Neural progenitor cell (in vitro differentiated cells): Measurements from ENCODE around the gene PFKFB4. TPM values are rescaled to one million over a fixed set of nuclear protein-coding genes. Genes with fewer than 3 reads are reported as not detected.

Experiments used
- DNase-seq: peaks from one replicate; pipeline ENCODE4 v3.0.0-alpha.2; 2016; ENCODE audit warnings: low spot score
- H2AFZ ChIP-seq: fragments of 200-600 bp; sonication (generic); replicated peaks from 2 replicates; pipeline ENCODE4 v1.6.1; 2016; ENCODE audit warnings: antibody characterized with exemption
- H3F3A ChIP-seq: fragments of 200-600 bp; sonication (generic); 2 replicates; pipeline ENCODE4 v1.6.1; 2016; ENCODE audit warnings: antibody characterized with exemption, low read depth
- H3K27ac ChIP-seq: fragments of 200-600 bp; sonication (generic); 2 replicates; pipeline ENCODE4 v1.5.1; 2016; ENCODE audit warnings: mild to moderate bottlenecking
- H3K27me3 ChIP-seq: fragments of 200-600 bp; sonication (generic); 2 replicates; pipeline ENCODE4 v1.6.1; 2016; ENCODE audit warnings: mild to moderate bottlenecking, moderate library complexity
- H3K36me3 ChIP-seq: fragments of 200-600 bp; sonication (generic); 2 replicates; pipeline ENCODE4 v1.5.1; 2016
- H3K4me1 ChIP-seq: fragments of 200-600 bp; sonication (generic); 2 replicates; pipeline ENCODE4 v1.6.1; 2016; ENCODE audit warnings: mixed run types
- H3K4me2 ChIP-seq: fragments of 200-600 bp; sonication (generic); 2 replicates; pipeline ENCODE4 v1.6.1; 2016
- H3K4me3 ChIP-seq: fragments of 200-600 bp; sonication (generic); 2 replicates; pipeline ENCODE4 v1.5.1; 2016
- H3K79me2 ChIP-seq: fragments of 200-600 bp; sonication (generic); 2 replicates; pipeline ENCODE4 v1.6.1; 2016; ENCODE audit warnings: low read depth
- H3K9ac ChIP-seq: fragments of 200-600 bp; sonication (generic); 2 replicates; pipeline ENCODE4 v1.6.1; 2016
- H3K9me3 ChIP-seq: fragments of 200-600 bp; sonication (generic); 2 replicates; pipeline ENCODE4 v1.5.1; 2016; ENCODE audit warnings: low read depth
- H4K20me1 ChIP-seq: fragments of 200-600 bp; sonication (generic); 2 replicates; pipeline ENCODE4 v1.6.1; 2016; ENCODE audit warnings: low read depth
- H3K27ac Mint-ChIP-seq: 3 replicates; pipeline ENCODE4 v1.8.0; 2021; ENCODE audit warnings: mixed read lengths
- H3K27me3 Mint-ChIP-seq: 2 replicates; pipeline ENCODE4 v1.8.0; 2022; ENCODE audit warnings: low read depth, mild to moderate bottlenecking, inconsistent platforms, moderate library complexity, mixed read lengths; ENCODE audit not compliant: insufficient read depth
- H3K36me3 Mint-ChIP-seq: 3 replicates; pipeline ENCODE4 v1.8.0; 2021; ENCODE audit warnings: mixed read lengths
- H3K4me1 Mint-ChIP-seq: 3 replicates; pipeline ENCODE4 v1.8.0; 2021; ENCODE audit warnings: mixed read lengths
- H3K4me3 Mint-ChIP-seq: 3 replicates; pipeline ENCODE4 v1.8.0; 2021; ENCODE audit warnings: mild to moderate bottlenecking, moderate library complexity, mixed read lengths
- H3K9me3 Mint-ChIP-seq: 3 replicates; pipeline ENCODE4 v1.8.0; 2020; ENCODE audit warnings: mixed read lengths
- CTCF ChIP-seq: fragments of 200-600 bp; sonication (generic); IDR thresholded peaks from 2 replicates; pipeline ENCODE4 v1.5.1; 2017; ENCODE audit warnings: antibody characterized with exemption, mild to moderate bottlenecking
- EZH2 ChIP-seq: fragments of 200-600 bp; sonication (generic); IDR thresholded peaks from 2 replicates; pipeline ENCODE4 v1.6.1; 2017; ENCODE audit warnings: antibody characterized with exemption, mild to moderate bottlenecking, moderate library complexity
- EZH2phosphoT487 ChIP-seq: fragments of 200-600 bp; sonication (generic); IDR thresholded peaks from 2 replicates; pipeline ENCODE4 v1.6.1; 2017; ENCODE audit warnings: antibody characterized with exemption
- total RNA-seq: library from RNA; depleted of rRNA; stranded (reverse); fragments of >200 nt; gene quantifications from 2 replicates; pipeline ENCODE4 v1.2.3, GENCODE V29; 2015; ENCODE audit warnings: low replicate concordance

The PFKFB4 gene
- total RNA-seq, 1 donor from 2014 or later, result 59.5 TPM

- H3K9me3 ChIP-seq, result no peaks in the 10 kb centered on the region
- peaks cover 7% of the 10 kb centered on the region for H3K36me3 Mint-ChIP-seq
- no peaks in the 10 kb centered on the region for H3K9me3 Mint-ChIP-seq
- H3K27me3 Mint-ChIP-seq, result peaks cover 5% of the 10 kb centered on the region
- no peaks in the 10 kb centered on the region for H3K27me3 ChIP-seq
- H3F3A ChIP-seq, result peaks cover 10% of the 10 kb centered on the region
- no peak overlapping the region for H3K9ac ChIP-seq
- no peak overlapping the region for H3K4me2 ChIP-seq
- H3K27ac ChIP-seq, result no peak overlapping the region
- peaks cover 15% of the 10 kb centered on the region for H3K4me1 ChIP-seq
- no peak for TF ChIP-seq EZH2
- TF ChIP-seq EZH2phosphoT487, result no peak
- TF ChIP-seq CTCF, result no peak
- H3K36me3 ChIP-seq, result no peaks in the 10 kb centered on the region
- H4K20me1 ChIP-seq, result no peaks in the 10 kb centered on the region
- H3K4me3 Mint-ChIP-seq, result no peak overlapping the region
- no peak for DNase-seq
- H3K4me1 Mint-ChIP-seq, result peaks cover 14% of the 10 kb centered on the region
- H3K27ac Mint-ChIP-seq, result peak overlapping the region; percentile 20
- no peak overlapping the region for H3K4me3 ChIP-seq
- no peak overlapping the region for H2AFZ ChIP-seq
- H3K79me2 ChIP-seq, result no peaks in the 10 kb centered on the region
These were observed 10.5 kb upstream of the PFKFB4 start for GRCh38 chr3:48567090-48567489.

- Histone ChIP-seq H3K27ac (no peak overlapping the region), H4K20me1 (no peaks in the 10 kb centered on the region), H3K4me3 (no peak overlapping the region), H3K4me2 (no peak overlapping the region), H3K9ac (no peak overlapping the region), H3K36me3 (no peaks in the 10 kb centered on the region), H3K79me2 (no peaks in the 10 kb centered on the region), H3K4me1 (peaks cover 15% of the 10 kb centered on the region), H3K9me3 (no peaks in the 10 kb centered on the region), H2AFZ (no peak overlapping the region), H3K27me3 (no peaks in the 10 kb centered on the region), H3F3A (peaks cover 11% of the 10 kb centered on the region)
- no peak for DNase-seq
- peaks cover 7% of the 10 kb centered on the region for H3K36me3 Mint-ChIP-seq
- H3K4me1 Mint-ChIP-seq, result peaks cover 14% of the 10 kb centered on the region
- H3K27ac Mint-ChIP-seq, result peak overlapping the region; percentile 64
- H3K27me3 Mint-ChIP-seq, result peaks cover 4% of the 10 kb centered on the region
- TF ChIP-seq EZH2phosphoT487, result no peak
- no peak for TF ChIP-seq EZH2
- TF ChIP-seq CTCF, result no peak
- no peaks in the 10 kb centered on the region for H3K9me3 Mint-ChIP-seq
- H3K4me3 Mint-ChIP-seq, result no peak overlapping the region
These were observed 9.8 kb upstream of the PFKFB4 start for GRCh38 chr3:48566401-48566760.

- no peak for TF ChIP-seq EZH2
- no peak for TF ChIP-seq EZH2phosphoT487
- Histone ChIP-seq H2AFZ (no peak overlapping the region), H3K9ac (no peak overlapping the region), H3K27ac (no peak overlapping the region), H3K27me3 (no peaks in the 10 kb centered on the region), H3K36me3 (no peaks in the 10 kb centered on the region), H3K4me2 (no peak overlapping the region), H3K4me1 (peaks cover 20% of the 10 kb centered on the region), H3F3A (peaks cover 11% of the 10 kb centered on the region), H3K4me3 (no peak overlapping the region), H3K79me2 (no peaks in the 10 kb centered on the region), H4K20me1 (no peaks in the 10 kb centered on the region), H3K9me3 (no peaks in the 10 kb centered on the region)
- Mint-ChIP-seq H3K4me3 (no peak overlapping the region), H3K36me3 (peaks cover 4% of the 10 kb centered on the region), H3K27me3 (peaks cover 2% of the 10 kb centered on the region), H3K4me1 (peaks cover 20% of the 10 kb centered on the region), H3K27ac (peak overlapping the region; percentile 3), H3K9me3 (no peaks in the 10 kb centered on the region)
- DNase-seq, result no peak
These were observed 9.2 kb upstream of the PFKFB4 start for GRCh38 chr3:48565591-48566400.

GRCh38 chr3:48565186-48565585 lies 8.6 kb upstream of the PFKFB4 start:
- Histone ChIP-seq H4K20me1 (no peaks in the 10 kb centered on the region), H3K79me2 (no peaks in the 10 kb centered on the region), H3K4me3 (no peak overlapping the region), H3K36me3 (no peaks in the 10 kb centered on the region), H3K4me1 (peaks cover 26% of the 10 kb centered on the region), H3F3A (peaks cover 13% of the 10 kb centered on the region), H3K9ac (no peak overlapping the region), H3K4me2 (no peak overlapping the region), H3K9me3 (no peaks in the 10 kb centered on the region), H3K27ac (no peak overlapping the region), H3K27me3 (no peaks in the 10 kb centered on the region), H2AFZ (no peak overlapping the region)
- Mint-ChIP-seq H3K4me3 (no peak overlapping the region), H3K36me3 (peaks cover 4% of the 10 kb centered on the region), H3K4me1 (peaks cover 26% of the 10 kb centered on the region), H3K9me3 (no peaks in the 10 kb centered on the region), H3K27me3 (peaks cover 2% of the 10 kb centered on the region), H3K27ac (no peak overlapping the region)
- TF ChIP-seq EZH2phosphoT487 (no peak), EZH2 (no peak), CTCF (no peak)
- DNase-seq, result no peak
